ENCODE measurements around the gene BPIFB6.

BPIFB6 gene

GRCh38 chr20:32986331-32986966, 45.0 kb upstream of the BPIFB6 start:
- DNase-seq (ENCODE audit: low spot score), result no peak
- POLR2A ChIA-PET (ENCODE audit: low non-redundant PET), result no interaction called here

GRCh38 chr20:32987044-32987825, 44.2 kb upstream of the BPIFB6 start:
- ChIA-PET POLR2A (ENCODE audit: low non-redundant PET) (no interaction called here), CTCF (interaction anchor here (0.5 to 1.6 kb wide), 2 partner anchors 14 to 26 kb away, joined by 3 to 6 read pairs; no protein-coding TSS in a partner anchor)
- no peak for DNase-seq (ENCODE audit: low spot score)
- TF ChIP-seq CTCF (conservative IDR thresholded peaks at IDR 0.05; ENCODE audit: low read depth), result no peak
- H3K27ac ChIP-seq, result no peak overlapping the region

More at GRCh38 chr20:32986331-32986966, 45.0 kb upstream of the BPIFB6 start:
- H3K27ac ChIP-seq, result no peak overlapping the region
- TF ChIP-seq CTCF (conservative IDR thresholded peaks at IDR 0.05; ENCODE audit: low read depth), result no peak
- CTCF ChIA-PET, result interaction anchor here (0.5 to 1.6 kb wide), 5 partner anchors 13 to 110 kb away, joined by 3 to 6 read pairs (median 3); no protein-coding TSS in a partner anchor

- CTCF ChIA-PET, result no interaction called here
- TF ChIP-seq CTCF (conservative IDR thresholded peaks at IDR 0.05; ENCODE audit: low read depth), result no peak
- DNase-seq (ENCODE audit: low spot score), result no peak
- POLR2A ChIA-PET (ENCODE audit: low non-redundant PET), result no interaction called here
- H3K27ac ChIP-seq, result no peak overlapping the region
These were observed 43.4 kb upstream of the BPIFB6 start for GRCh38 chr20:32988008-32988407.

- ChIA-PET CTCF (no interaction called here), POLR2A (ENCODE audit: low non-redundant PET) (no interaction called here)
- no peak overlapping the region for H3K27ac ChIP-seq
- TF ChIP-seq CTCF (conservative IDR thresholded peaks at IDR 0.05; ENCODE audit: low read depth), result no peak
- DNase-seq (ENCODE audit: low spot score), result no peak
These were observed 41.8 kb upstream of the BPIFB6 start for GRCh38 chr20:32989507-32990283.

GRCh38 chr20:32990426-32990825, 41.0 kb upstream of the BPIFB6 start:
- ChIA-PET CTCF (interaction anchor here (0.6 kb wide), 1 partner anchor 505 kb away, joined by 3 read pairs; no protein-coding TSS in a partner anchor), POLR2A (ENCODE audit: low non-redundant PET) (no interaction called here)
- no peak for TF ChIP-seq CTCF (conservative IDR thresholded peaks at IDR 0.05; ENCODE audit: low read depth)
- no peak overlapping the region for H3K27ac ChIP-seq
- DNase-seq (ENCODE audit: low spot score), result no peak

- no peak overlapping the region for H3K27ac ChIP-seq
- POLR2A ChIA-PET (ENCODE audit: low non-redundant PET), result no interaction called here
- CTCF ChIA-PET, result no interaction called here
- DNase-seq (ENCODE audit: low spot score), result no peak
- no peak for TF ChIP-seq CTCF (conservative IDR thresholded peaks at IDR 0.05; ENCODE audit: low read depth)
These were observed 40.1 kb upstream of the BPIFB6 start for GRCh38 chr20:32991383-32991782.

Measured in RWPE1 (cell line).